Sciatic nerve (tissue), 2 donors: ENCODE data around the gene CLK3. TPM values are rescaled to one million over a fixed set of nuclear protein-coding genes. Genes with fewer than 3 reads are reported as not detected.
A peak's percentile ranks its signal among the peaks of the same experiment; 100 is the strongest.
"Not testable (repeated sequence)": the region's sequence is repeated elsewhere in the genome, so short reads cannot be mapped to it uniquely, and the experiment has no call there.

Source experiments
- ATAC-seq: fragments of 200-7000 bp; cut with Tn5 transposase; one replicate; pipeline ENCODE4 v1.9.1; 2020; ENCODE audit warnings: mild to moderate bottlenecking, moderate library complexity
- DNase-seq: peaks from one replicate; pipeline ENCODE4 v3.0.0-alpha.2; 2020; ENCODE audit warnings: low spot score
- intact Hi-C: fragments of 100-400 bp; cut with DNase I; formaldehyde crosslinking; loops from one replicate; pipeline ENCODE4 v1.14.2; 2022
- total RNA-seq: library from RNA; stranded (reverse); fragmentation: NEBNext Ultra II Directional; extraction: Animal tissue kit (Norgen Biotek cat#: 25700); gene quantifications from one replicate; pipeline ENCODE4 v1.2.1, GENCODE V29; 2021
- donor health status: DM: no; HTN: no; CAD: no.
- donor health status: DM: no; HTN: no; CAD: no.

Gene CLK3
- 81.7 TPM for total RNA-seq

- peak; percentile 90 for ATAC-seq
- DNase-seq = peak; percentile 99
- intact Hi-C loops = loop anchor here (5.0 kb wide), 1 partner anchor 243 kb away; no protein-coding TSS in a partner anchor
These were observed at the start of gene CLK3 for GRCh38 chr15:74615508-74616365. TSS of gene CLK3 (plus strand) at chr15:74615836. CDS start at chr15:74619197, 3,361 bp downstream.

GRCh38 chr15:74568594-74568993 is 47.0 kb upstream of the CLK3 start:
- ATAC-seq (no peak), DNase-seq (no peak)
- intact Hi-C loops = no loop called here

GRCh38 chr15:74569731-74570070 is 45.9 kb upstream of the CLK3 start:
- intact Hi-C loops = no loop called here
- ATAC-seq = no peak

GRCh38 chr15:74571191-74571590 is 44.4 kb upstream of the CLK3 start:
- no peak for ATAC-seq
- intact Hi-C loops = no loop called here
- no peak for DNase-seq

More at GRCh38 chr15:74569731-74570070, 45.9 kb upstream of the CLK3 start:
- DNase-seq = no peak

- DNase-seq (no peak), ATAC-seq (no peak)
- intact Hi-C loops = no loop called here
These were observed 41.6 kb upstream of the CLK3 start for GRCh38 chr15:74573987-74574386.

GRCh38 chr15:74578496-74578994 is 37.1 kb upstream of the CLK3 start:
- intact Hi-C loops = no loop called here
- no peak for DNase-seq

GRCh38 chr15:74579001-74579400 is 36.6 kb upstream of the CLK3 start:
- intact Hi-C loops = no loop called here
- no peak for ATAC-seq
- no peak for DNase-seq

More at GRCh38 chr15:74578496-74578994, 37.1 kb upstream of the CLK3 start:
- ATAC-seq = no peak

GRCh38 chr15:74580538-74581350 is 34.9 kb upstream of the CLK3 start:
- ATAC-seq (no peak), DNase-seq (no peak)
- intact Hi-C loops = no loop called here

GRCh38 chr15:74584204-74584603 is 31.4 kb upstream of the CLK3 start:
- ATAC-seq (no peak), DNase-seq (no peak)
- intact Hi-C loops = no loop called here

GRCh38 chr15:74584779-74585178 is 30.9 kb upstream of the CLK3 start:
- intact Hi-C loops = no loop called here
- DNase-seq (no peak), ATAC-seq (no peak)

GRCh38 chr15:74585191-74585590 is 30.4 kb upstream of the CLK3 start:
- intact Hi-C loops = no loop called here
- DNase-seq (no peak), ATAC-seq (no peak)

GRCh38 chr15:74585857-74586256 is 29.8 kb upstream of the CLK3 start:
- ATAC-seq (no peak), DNase-seq (no peak)
- intact Hi-C loops = no loop called here

- no peak for ATAC-seq
- intact Hi-C loops = no loop called here
- no peak for DNase-seq
These were observed 25.8 kb upstream of the CLK3 start for GRCh38 chr15:74589826-74590225.

- intact Hi-C loops = no loop called here
- ATAC-seq (no peak), DNase-seq (no peak)
These were observed 23.4 kb upstream of the CLK3 start for GRCh38 chr15:74592222-74592621.

GRCh38 chr15:74593122-74593521 is 22.5 kb upstream of the CLK3 start:
- no peak for DNase-seq
- ATAC-seq = no peak
- intact Hi-C loops = no loop called here

GRCh38 chr15:74594455-74594854 is 21.2 kb upstream of the CLK3 start:
- DNase-seq (no peak), ATAC-seq (no peak)
- intact Hi-C loops = no loop called here

GRCh38 chr15:74595271-74595670 is 20.4 kb upstream of the CLK3 start:
- intact Hi-C loops = no loop called here
- no peak for DNase-seq
- no peak for ATAC-seq

- ATAC-seq, DNase-seq, intact Hi-C loops: not testable (repeated sequence)
These were observed 18.9 kb upstream of the CLK3 start for GRCh38 chr15:74596736-74597135.

GRCh38 chr15:74597146-74597705 is 18.4 kb upstream of the CLK3 start:
- ATAC-seq, intact Hi-C loops, DNase-seq: not testable (repeated sequence)
